HG03025 (cell line): ENCODE results near the gene OR5K4.

Experiments
- ATAC-seq: cut with Tn5 transposase; IDR thresholded peaks from one replicate; pipeline ENCODE4 v1.9.1; 2021; ENCODE audit warnings: mild to moderate bottlenecking, moderate library complexity; ENCODE audit not compliant: unreplicated experiment, low FRiP score

The OR5K4 gene

DNA sequence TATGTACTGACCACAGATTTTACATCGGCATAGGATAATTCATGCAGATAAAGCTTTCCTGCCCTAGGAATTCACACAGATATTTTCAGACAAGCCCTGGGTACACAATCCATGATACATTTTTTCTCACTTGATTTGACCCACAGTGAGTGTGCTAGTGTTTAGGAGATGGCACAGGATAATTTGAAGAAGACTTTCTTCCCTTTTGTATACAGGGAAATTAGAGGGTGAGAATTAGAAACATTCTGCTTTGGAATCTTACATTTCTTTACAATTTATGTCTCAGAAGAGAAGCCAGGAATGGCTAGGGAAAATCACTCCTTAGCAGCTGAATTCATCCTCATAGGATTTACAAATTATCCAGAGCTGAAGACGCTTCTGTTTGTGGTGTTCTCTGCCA, at the start of gene OR5K4:
Gene OR5K4 (plus strand): TSS at position 301 of the 400 bp plus-strand sequence. CDS start 0 bp downstream, at position 301.
- no peak for ATAC-seq

- ATAC-seq, result no peak
Observed at GRCh38 chr3:98322101-98322500, 31.6 kb upstream of the OR5K4 start.

DNA sequence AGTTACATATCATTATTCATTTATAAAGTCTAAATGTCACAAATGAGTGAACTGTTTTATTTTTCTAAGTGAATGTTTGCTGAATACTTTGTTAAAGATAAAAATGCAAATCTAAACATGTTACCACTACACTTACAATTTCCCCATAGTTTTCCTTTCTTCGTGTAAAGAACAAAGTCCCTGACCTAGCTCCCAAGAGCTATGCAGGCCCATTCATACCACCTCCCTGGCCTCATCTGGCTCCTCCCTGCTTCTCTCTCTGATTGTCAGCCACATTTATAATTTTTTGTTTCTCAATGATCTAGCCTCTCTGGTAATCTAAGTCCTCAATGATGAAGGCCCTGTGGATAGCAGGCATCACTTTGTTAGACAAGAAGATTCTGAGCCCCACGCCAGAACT, 31.0 kb upstream of the OR5K4 start:
- no peak for ATAC-seq

- no peak for ATAC-seq
Observed at GRCh38 chr3:98323425-98323824, 30.2 kb upstream of the OR5K4 start.

DNA sequence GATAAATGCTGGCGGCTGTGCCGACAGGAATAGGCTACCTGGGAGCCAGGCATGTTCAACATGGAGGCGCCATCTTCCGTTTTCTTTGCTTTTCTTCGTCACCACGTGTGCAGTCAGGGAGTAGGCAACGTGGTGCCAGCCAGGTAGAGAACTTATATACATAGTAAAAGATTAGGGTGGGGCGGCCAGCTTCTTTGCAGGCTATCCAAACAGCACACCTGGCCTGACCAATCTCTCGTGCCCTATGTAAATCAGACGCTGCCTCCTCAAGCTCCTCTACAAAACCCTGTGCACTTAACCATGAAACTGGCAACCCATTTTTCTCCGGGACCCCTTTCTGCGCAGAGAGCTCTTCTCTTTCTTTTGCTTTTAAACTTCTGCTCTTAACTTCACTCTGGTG, 28.6 kb upstream of the OR5K4 start:
- ATAC-seq, result no peak

DNA sequence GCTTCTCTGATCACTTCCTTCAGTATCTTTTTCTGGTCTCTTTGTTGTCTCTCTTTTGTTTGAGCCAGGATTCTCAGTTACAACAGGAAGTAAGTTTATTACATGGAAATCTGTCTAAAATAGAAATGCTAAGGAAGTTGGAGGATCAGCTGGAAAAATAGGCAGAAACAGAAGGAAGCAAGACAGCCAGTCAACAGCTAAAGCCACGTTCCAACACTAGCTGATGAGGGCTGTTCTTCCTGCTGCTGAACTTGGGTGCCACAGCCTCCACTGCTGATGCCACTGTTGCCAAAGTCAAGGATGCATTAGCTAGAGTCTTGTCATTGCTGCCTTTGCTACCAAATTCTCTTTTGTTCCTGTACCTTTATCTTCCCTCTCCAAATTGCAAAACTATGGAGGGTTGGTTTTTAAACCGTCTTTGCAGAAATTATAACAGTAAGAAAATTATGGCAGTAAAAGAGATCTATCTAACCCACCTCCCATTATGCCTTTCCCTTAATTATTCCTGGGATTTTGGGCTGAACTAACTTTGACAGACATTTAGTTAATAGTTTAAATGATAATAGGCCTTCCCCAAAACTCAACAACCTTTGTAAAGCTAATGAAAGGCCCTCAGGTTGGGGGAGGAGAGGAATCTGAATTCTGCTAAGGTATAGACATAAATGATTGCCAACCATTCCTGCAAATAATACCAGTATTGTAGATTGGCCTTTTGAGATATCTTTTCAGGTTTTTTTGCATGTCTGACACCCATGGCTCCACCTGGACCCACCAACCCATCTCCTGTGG, 27.4 kb upstream of the OR5K4 start:
- ATAC-seq, result no peak

- peak; percentile 63 for ATAC-seq
Observed at GRCh38 chr3:98326945-98327344, 26.7 kb upstream of the OR5K4 start.

DNA sequence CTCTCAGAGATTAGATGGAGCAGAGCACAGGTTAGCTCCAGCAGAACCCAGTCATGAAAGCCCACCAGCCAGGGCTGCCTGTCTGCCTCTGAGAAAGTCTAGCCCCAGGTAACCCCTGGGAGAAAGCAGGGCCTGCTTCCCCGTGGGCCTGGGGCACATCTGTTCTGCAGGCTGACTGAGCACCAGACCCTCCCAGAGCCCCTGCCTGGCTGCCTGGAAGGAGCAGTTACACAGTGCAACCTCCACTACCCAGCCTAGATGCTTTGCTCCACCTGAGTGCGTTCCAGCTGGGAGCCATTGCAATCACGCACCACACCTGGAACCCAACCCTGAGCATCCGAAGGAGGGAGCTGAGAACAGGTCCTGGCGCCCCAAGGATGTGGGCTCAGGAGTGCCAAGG, 24.7 kb upstream of the OR5K4 start:
- ATAC-seq, result no peak

DNA sequence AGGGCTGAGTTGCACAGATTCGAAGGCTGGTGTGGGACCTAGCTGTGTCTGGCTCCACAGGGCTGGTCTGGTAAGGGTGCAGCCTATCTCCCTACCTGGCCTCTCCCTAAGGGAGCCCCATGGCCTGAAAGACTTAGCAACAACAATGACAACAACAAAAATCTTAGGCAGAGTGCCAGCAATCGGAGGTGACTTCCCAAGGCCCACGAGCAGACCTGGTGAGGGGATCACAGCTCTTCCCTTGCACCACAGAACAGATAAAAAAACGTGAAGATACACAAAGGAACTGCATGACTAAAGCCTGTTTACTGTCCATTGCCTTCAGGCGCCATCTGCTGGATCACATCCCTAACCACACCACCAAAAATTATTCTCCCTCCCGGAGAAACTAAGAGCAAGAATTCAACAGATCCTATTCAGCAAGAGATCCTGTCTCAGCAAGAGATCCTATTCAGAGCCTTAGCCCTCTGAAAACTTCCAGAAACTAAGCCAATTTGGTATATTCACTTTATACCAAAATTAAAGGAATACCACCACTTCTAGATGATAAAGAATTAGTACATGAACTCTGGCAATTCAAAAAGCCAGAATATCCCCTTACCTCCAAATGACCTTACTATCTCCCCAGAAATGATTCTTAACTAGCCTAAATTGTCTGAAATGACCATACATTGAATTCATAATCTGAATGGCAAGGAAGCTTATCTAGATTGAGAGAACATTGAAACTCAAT, 24.1 kb upstream of the OR5K4 start:
- ATAC-seq, result peak; percentile 53

DNA sequence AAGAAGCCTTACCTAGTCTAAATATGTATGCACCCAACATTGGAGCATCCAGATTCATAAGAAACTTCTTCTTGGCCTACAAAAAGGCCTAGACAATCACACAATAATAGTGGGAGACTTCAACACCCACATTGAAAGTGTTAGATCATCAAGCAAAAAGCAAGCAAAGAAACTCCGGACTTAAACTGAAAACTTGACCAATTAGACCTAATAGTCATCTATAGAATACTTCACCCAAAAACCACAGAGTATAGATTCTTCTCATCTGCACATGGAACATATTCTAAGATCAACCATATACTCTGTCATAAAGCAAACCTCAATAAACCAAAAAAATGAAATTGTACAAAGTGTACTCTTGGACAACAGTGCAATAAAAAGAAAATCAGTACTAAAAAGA, 22.3 kb upstream of the OR5K4 start:
- no peak for ATAC-seq

DNA sequence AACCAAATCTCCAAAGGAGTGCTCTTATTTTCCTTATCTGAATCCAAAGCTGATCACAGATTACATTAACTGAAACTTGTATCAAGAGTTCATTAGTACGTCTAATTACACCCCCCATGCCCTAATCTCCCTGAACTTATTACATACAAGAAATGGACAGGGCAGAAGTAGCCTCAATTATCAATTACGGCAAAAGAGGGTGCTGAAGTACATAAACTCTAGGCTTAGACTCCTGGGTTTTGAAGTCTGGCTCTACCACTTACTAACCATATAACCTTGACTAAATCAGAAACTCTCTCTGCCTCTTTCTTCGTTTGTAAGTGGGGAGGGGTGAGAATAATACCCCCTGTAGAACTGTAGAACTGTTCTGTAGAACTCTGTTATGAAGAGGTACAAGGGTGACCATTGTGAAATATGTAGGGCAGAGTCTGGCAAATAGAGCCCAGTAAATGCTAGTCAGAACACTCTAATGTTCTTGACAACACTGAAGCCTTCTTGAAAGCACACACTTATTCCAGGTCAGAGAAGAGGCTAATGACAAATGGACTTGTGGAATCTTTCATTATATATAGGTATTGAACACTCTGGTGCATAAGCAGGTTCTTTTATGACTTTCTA, 19.6 kb upstream of the OR5K4 start:
- peak; percentile 84 for ATAC-seq

DNA sequence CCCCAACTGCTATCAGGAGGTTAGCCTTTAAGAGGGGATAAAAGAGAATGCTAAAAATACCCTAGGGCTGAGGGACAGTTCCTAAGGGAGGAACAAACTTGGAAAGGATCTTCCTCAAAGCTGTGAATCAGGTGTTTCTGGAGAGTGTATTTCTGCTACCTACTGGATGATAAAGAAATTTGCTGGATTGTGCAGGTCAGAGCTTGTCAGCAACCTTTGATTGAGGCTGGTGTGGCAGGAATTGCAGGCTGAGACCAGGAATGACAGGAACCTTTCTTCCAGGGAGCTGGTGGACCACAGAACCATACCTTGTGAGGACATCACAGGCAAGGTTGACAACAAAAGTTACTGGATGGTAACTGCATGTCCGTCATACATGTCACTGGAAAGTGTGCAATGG, 14.6 kb upstream of the OR5K4 start:
- no peak for ATAC-seq

- no peak for ATAC-seq
Observed at GRCh38 chr3:98341758-98342157, 11.9 kb upstream of the OR5K4 start.

DNA sequence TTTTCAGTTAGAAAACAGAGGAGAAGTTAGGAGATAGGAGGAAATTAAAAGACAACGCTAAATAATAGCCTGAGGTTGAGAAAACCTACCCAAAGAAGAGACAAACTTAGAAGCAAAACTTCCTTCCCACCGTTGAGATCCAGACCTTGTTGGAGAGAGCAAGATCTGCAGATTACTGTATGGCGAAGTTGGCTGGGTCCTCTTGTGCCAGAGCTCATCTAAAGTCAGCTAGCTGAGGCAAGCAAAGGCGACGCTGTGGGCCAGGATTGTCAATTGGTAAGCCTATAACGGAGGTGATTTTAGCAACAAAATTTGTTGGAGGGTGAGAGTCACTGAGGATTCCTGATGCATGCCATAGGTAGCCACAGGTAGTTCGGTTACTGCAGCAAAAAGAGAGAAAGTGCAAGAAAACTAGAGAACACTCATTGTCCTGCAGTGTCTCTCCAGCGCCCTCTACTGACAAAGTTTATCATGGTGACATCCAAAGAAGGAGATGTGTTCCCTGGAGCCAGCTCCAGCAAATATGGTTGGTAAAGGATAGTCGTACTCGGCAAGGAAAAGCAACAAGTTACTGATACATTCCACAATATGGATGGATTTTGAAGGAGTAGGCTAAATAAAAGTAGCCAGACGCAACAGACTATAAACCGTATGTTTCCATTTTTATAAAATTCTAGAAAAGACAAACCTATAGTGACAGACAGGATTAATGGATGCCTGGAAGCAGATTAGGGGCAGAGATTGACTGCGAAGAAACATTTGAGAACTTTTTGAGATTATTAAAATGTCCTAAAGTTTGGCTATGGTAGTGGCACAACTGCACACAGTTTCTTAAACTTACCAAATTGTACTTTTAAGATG, 9.8 kb upstream of the OR5K4 start:
- no peak for ATAC-seq

GRCh38 chr3:98350082-98350481, 3.6 kb upstream of the OR5K4 start:
- no peak for ATAC-seq

GRCh38 chr3:98359250-98359649, 5.6 kb downstream of the OR5K4 start:
- ATAC-seq, result no peak

- ATAC-seq, result peak; percentile 72
Observed at GRCh38 chr3:98359993-98360675, 6.5 kb downstream of the OR5K4 start.

- ATAC-seq, result no peak
Observed at GRCh38 chr3:98360681-98361080, 7.0 kb downstream of the OR5K4 start.

DNA sequence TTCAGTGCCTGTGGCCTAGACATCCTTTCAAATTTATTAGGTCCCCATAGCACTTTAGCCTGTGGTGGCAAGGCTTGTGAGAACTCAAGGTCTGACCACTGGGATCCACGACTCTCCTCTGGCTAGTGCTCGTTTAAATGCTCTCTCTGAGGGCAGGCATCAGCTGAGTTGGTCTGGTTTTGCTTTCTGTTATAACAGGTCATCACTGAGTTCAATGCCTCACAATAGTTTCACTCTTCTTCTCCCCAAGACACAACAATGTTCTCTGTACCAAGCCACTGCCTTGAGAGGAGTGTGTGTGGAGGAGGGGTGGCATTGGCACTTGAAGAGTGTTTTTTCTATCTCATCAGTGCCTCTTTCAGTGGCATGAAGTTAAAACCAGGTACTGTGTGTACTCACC, 7.6 kb downstream of the OR5K4 start:
- no peak for ATAC-seq
